Measurements from ENCODE around the gene ARHGAP9. TPM values are rescaled to one million over a fixed set of nuclear protein-coding genes. Genes with fewer than 3 reads are reported as not detected.

Gene ARHGAP9
- total RNA-seq, 2 donors from 2014 or later, result 1.3 to 1.6 TPM

GRCh38 chr12:57458665-57459054 is 21.0 kb downstream of the ARHGAP9 start:
- H3K4me3 ChIP-seq (ENCODE audit: low read length), result peak overlapping the region; percentile 95
- H3K4me1 ChIP-seq (ENCODE audit: control insufficient read depth, insufficient read depth, low read length), result no peaks in the 10 kb centered on the region
- 29% methylated on average over 3 of the region's 3 CpGs for WGBS, 2 experiments (ENCODE audit: insufficient coverage in 1 of 2, insufficient read length in 1 of 2)
- H3K4me1 Mint-ChIP-seq, result peaks cover 32% of the 10 kb centered on the region
- H3K9me3 Mint-ChIP-seq, result no peaks in the 10 kb centered on the region
- H3K27ac ChIP-seq (ENCODE audit: low read depth, low read length), result no peak overlapping the region
- H3K9ac ChIP-seq (ENCODE audit: extremely low read depth, low read length, poor library complexity, severe bottlenecking), result no peak overlapping the region
- H3K27ac Mint-ChIP-seq, result peak overlapping the region; percentile 83
- no peaks in the 10 kb centered on the region for H3K9me3 ChIP-seq (ENCODE audit: control insufficient read depth, low read length)
- H3K4me3 Mint-ChIP-seq, result peak overlapping the region; percentile 83
- no peak for DNase-seq
- H3K36me3 ChIP-seq (ENCODE audit: control insufficient read depth, insufficient read depth, low read length), result no peaks in the 10 kb centered on the region
- peaks cover 20% of the 10 kb centered on the region for H3K27me3 ChIP-seq (ENCODE audit: control insufficient read depth, insufficient read depth, low read length, poor library complexity, severe bottlenecking)
- no peaks in the 10 kb centered on the region for H3K36me3 Mint-ChIP-seq (ENCODE audit: low read depth)
- TF ChIP-seq, protein P1, sequence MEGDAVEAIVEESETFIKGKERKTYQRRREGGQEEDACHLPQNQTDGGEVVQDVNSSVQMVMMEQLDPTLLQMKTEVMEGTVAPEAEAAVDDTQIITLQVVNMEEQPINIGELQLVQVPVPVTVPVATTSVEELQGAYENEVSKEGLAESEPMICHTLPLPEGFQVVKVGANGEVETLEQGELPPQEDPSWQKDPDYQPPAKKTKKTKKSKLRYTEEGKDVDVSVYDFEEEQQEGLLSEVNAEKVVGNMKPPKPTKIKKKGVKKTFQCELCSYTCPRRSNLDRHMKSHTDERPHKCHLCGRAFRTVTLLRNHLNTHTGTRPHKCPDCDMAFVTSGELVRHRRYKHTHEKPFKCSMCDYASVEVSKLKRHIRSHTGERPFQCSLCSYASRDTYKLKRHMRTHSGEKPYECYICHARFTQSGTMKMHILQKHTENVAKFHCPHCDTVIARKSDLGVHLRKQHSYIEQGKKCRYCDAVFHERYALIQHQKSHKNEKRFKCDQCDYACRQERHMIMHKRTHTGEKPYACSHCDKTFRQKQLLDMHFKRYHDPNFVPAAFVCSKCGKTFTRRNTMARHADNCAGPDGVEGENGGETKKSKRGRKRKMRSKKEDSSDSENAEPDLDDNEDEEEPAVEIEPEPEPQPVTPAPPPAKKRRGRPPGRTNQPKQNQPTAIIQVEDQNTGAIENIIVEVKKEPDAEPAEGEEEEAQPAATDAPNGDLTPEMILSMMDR (conservative IDR thresholded peaks at IDR 0.05), result no peak
- H3K27me3 Mint-ChIP-seq (ENCODE audit: insufficient read depth), result peaks cover 30% of the 10 kb centered on the region

DNA sequence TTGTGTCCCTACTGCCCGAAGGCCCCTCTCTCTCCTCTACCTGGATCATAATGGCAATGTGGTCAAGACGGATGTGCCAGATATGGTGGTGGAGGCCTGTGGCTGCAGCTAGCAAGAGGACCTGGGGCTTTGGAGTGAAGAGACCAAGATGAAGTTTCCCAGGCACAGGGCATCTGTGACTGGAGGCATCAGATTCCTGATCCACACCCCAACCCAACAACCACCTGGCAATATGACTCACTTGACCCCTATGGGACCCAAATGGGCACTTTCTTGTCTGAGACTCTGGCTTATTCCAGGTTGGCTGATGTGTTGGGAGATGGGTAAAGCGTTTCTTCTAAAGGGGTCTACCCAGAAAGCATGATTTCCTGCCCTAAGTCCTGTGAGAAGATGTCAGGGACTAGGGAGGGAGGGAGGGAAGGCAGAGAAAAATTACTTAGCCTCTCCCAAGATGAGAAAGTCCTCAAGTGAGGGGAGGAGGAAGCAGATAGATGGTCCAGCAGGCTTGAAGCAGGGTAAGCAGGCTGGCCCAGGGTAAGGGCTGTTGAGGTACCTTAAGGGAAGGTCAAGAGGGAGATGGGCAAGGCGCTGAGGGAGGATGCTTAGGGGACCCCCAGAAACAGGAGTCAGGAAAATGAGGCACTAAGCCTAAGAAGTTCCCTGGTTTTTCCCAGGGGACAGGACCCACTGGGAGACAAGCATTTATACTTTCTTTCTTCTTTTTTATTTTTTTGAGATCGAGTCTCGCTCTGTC is 22.8 kb downstream of the ARHGAP9 start:
- Histone ChIP-seq H3K9ac (ENCODE audit: extremely low read depth, low read length, poor library complexity, severe bottlenecking) (no peak overlapping the region), H3K27ac (ENCODE audit: low read depth, low read length) (no peak overlapping the region), H3K4me3 (ENCODE audit: low read length) (no peak overlapping the region), H3K9me3 (ENCODE audit: control insufficient read depth, low read length) (no peaks in the 10 kb centered on the region), H3K36me3 (ENCODE audit: control insufficient read depth, insufficient read depth, low read length) (no peaks in the 10 kb centered on the region), H3K4me1 (ENCODE audit: control insufficient read depth, insufficient read depth, low read length) (no peaks in the 10 kb centered on the region), H3K27me3 (ENCODE audit: control insufficient read depth, insufficient read depth, low read length, poor library complexity, severe bottlenecking) (peaks cover 18% of the 10 kb centered on the region)
- H3K36me3 Mint-ChIP-seq (ENCODE audit: low read depth), result no peaks in the 10 kb centered on the region
- no peak for DNase-seq
- WGBS, 2 experiments (ENCODE audit: insufficient coverage in 1 of 2, insufficient read length in 1 of 2), result 93 to 97% methylated on average over 3 to 6 of the region's 6 CpGs
- no peaks in the 10 kb centered on the region for H3K9me3 Mint-ChIP-seq
- H3K27ac Mint-ChIP-seq, result no peak overlapping the region
- no peak overlapping the region for H3K4me3 Mint-ChIP-seq
- H3K27me3 Mint-ChIP-seq (ENCODE audit: insufficient read depth), result peaks cover 20% of the 10 kb centered on the region
- peaks cover 32% of the 10 kb centered on the region for H3K4me1 Mint-ChIP-seq
- TF ChIP-seq, protein P1 (conservative IDR thresholded peaks at IDR 0.05), result no peak

GRCh38 chr12:57456145-57456700 is 23.4 kb downstream of the ARHGAP9 start:
- peaks cover 30% of the 10 kb centered on the region for H3K4me1 Mint-ChIP-seq
- DNase-seq, result peak; percentile 95
- no peaks in the 10 kb centered on the region for H3K9me3 ChIP-seq (ENCODE audit: control insufficient read depth, low read length)
- H3K36me3 Mint-ChIP-seq (ENCODE audit: low read depth), result no peaks in the 10 kb centered on the region
- H3K36me3 ChIP-seq (ENCODE audit: control insufficient read depth, insufficient read depth, low read length), result no peaks in the 10 kb centered on the region
- peak overlapping the region; percentile 72 for H3K27ac Mint-ChIP-seq
- TF ChIP-seq, protein P1 (conservative IDR thresholded peaks at IDR 0.05), result peak; percentile 86
- 54 to 58% methylated on average over 10 to 15 of the region's 15 CpGs for WGBS, 2 experiments (ENCODE audit: insufficient coverage in 1 of 2, insufficient read length in 1 of 2)
- H3K27me3 ChIP-seq (ENCODE audit: control insufficient read depth, insufficient read depth, low read length, poor library complexity, severe bottlenecking), result peaks cover 12% of the 10 kb centered on the region
- no peak overlapping the region for H3K4me3 ChIP-seq (ENCODE audit: low read length)
- H3K9ac ChIP-seq (ENCODE audit: extremely low read depth, low read length, poor library complexity, severe bottlenecking), result no peak overlapping the region
- no peaks in the 10 kb centered on the region for H3K4me1 ChIP-seq (ENCODE audit: control insufficient read depth, insufficient read depth, low read length)
- H3K9me3 Mint-ChIP-seq, result no peaks in the 10 kb centered on the region
- peaks cover 18% of the 10 kb centered on the region for H3K27me3 Mint-ChIP-seq (ENCODE audit: insufficient read depth)
- H3K4me3 Mint-ChIP-seq, result peak overlapping the region; percentile 35
- no peak overlapping the region for H3K27ac ChIP-seq (ENCODE audit: low read depth, low read length)

Measured in endodermal cell (in vitro differentiated cells).